GM19324 (cell line): ENCODE data around the gene ARID3C.
A peak's percentile ranks its signal among the peaks of the same experiment; 100 is the strongest.
"Not testable (repeated sequence)": the region's sequence is repeated elsewhere in the genome, so short reads cannot be mapped to it uniquely, and the experiment has no call there.

Experiments used
- ATAC-seq: cut with Tn5 transposase; IDR thresholded peaks from one replicate; pipeline ENCODE4 v1.9.1; 2021; ENCODE audit warnings: mild to moderate bottlenecking, moderate library complexity; ENCODE audit not compliant: unreplicated experiment, low FRiP score

The ARID3C gene

GRCh38 chr9:34652602-34653000 lies 23.7 kb upstream of the ARID3C start:
- no peak for ATAC-seq

DNA sequence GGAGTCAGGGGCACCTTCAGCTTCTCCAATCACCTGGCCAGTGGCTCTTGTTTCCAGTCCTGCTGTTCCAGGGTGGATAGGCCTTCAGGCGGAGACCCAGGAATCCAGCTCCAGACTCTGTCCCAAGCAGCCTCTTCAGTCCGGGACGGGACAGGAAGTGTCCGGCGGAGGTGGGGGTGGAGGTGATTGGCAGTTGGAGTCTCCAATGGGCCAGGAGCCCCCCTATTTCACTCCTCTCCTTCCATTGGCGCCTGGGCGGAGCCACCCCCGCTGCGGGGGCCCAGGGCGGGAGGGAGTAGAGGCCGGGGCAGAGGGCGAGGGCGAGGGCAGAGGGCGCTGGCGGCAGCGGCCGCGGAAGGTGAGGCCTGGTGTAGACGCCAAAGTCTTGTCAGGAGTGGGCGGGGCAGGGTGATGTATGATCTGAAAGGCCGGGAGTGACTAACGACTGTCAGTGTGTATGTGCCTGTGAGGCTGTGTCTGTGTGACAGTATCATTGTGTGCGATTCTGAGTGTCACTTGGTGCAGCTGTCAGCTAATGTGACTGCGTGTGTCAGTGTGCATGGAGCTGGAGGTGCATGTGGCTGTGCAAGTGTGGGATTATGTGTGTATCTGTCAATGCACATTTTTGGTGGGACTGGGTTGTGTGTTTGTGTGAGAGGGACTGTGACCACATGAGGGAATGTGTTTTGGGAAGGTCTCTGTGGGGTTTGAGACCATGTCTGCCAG lies 23.2 kb upstream of the ARID3C start, which contains the start of gene IL11RA:
IL11RA (plus strand) TSS at position 310 of the 726 bp plus-strand sequence. CDS start 3,033 bp downstream, outside the sequence.
- no peak for ATAC-seq

DNA sequence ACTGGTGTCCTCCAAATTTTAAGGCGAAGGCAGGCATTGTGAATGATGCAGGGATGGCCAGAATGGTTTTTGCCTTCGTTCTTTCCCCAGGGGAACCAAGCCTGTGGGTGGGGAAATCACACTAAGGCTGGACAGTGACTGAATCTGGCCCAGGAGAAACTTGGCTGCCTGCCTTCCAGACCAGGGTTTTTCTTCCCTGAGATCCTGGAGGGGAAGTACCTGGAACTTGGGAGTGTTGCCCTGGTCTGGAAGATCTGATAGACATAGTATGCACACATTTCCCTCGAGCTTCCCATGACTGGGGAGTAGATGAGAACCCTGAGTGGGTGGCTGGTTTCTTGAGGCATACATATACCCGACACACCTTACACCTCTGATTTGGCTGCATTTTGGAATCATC lies 22.5 kb upstream of the ARID3C start:
- no peak for ATAC-seq

- no peak for ATAC-seq
These were observed 21.9 kb upstream of the ARID3C start for GRCh38 chr9:34650816-34651215.

DNA sequence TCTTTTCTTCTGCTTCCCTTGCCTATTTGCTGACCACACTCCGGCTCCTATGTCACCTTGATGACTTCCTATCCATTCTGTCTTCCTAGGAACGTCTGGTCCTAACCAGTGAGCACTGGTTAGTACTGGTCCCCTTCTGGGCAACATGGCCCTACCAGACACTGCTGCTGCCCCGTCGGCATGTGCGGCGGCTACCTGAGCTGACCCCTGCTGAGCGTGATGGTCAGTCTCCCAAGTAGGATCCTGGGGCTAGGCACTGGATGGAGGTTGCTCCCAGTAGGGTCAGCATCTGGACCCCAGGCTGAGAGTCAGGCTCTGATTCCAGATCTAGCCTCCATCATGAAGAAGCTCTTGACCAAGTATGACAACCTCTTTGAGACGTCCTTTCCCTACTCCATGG lies 19.8 kb upstream of the ARID3C start:
- ATAC-seq, result no peak

- no peak for ATAC-seq
These were observed 18.8 kb upstream of the ARID3C start for GRCh38 chr9:34647651-34648050.

DNA sequence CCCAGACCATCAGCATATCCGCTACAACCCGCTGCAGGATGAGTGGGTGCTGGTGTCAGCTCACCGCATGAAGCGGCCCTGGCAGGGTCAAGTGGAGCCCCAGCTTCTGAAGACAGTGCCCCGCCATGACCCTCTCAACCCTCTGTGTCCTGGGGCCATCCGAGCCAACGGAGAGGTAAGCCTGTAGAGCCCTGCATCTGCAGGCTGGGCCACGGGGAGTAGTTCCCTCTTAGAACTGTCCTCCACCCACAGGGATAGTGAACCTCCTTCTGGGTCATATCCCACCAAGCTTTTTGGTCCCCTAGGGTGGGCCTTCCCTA lies 18.2 kb upstream of the ARID3C start:
- no peak for ATAC-seq

DNA sequence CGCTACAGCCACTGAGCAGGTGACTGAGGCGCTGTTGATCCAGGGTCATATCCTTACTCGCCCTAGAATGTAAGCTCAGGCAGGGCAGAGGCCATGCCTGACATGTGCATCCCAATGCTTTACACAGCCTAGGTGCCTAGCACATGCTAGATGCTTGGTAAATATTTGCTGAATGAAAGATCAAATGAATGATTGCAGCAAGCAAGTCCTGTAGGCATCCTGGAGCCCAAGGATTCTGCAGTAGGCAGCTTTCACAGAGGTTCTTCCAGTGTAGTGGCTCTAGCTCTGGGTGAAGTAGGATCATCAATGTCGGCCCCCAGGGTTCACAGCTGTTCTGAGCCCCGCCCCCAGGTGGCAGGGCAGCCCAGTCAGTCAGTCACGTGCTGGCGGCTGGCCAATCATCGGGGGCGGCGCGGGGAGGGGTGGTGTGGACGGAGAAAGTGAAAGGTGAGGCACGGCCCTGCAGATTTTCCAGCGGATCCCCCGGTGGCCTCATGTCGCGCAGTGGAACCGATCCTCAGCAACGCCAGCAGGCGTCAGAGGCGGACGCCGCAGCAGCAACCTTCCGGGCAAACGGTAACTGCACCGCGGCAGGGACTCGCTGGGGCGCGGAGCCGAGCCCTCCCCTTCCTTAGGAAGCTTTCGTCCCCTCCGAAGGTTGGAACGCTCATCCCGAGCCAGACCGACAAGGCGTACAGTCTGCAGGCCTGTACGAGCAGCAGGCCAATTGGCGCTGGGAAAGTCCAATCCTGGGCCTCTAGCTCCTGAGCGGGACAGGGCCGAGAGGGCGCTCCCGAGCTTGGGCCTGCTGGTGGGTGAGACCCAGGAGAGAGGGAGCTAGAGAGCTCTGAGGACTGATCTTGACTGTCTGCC lies 17.6 kb upstream of the ARID3C start, which contains the start of gene GALT:
GALT (plus strand) TSS at position 465 of the 873 bp plus-strand sequence; CDS start at position 495, 30 bp downstream.
- peak; percentile 86 for ATAC-seq

DNA sequence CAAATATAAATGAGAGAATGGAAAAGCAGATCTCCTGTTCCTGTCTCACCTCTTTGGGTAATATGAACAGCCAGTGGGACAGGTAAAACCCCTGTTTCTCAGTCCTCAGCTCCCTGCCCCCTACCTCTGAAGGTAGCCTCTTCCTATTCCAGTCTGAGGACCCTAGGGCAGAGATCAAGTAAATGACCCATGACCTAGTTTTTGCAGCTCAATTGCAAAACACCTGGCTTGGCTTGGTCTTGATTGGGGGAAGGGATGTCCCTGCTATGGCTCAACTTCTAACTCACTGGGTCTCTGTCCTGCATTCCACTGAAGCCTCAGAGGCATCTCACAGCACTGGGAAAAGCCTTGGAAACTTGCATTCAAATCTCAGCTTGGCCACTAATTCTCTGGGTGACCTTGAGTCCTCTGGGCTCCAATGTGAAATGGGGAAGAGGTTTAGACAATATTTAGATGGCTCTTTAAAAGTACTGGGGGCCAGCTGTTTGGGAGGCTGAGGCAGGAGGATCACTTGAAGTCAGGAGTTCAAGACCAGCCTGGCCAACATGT lies 16.0 kb upstream of the ARID3C start:
- ATAC-seq, result no peak

- no peak for ATAC-seq
These were observed 13.8 kb upstream of the ARID3C start for GRCh38 chr9:34642679-34643078.

- ATAC-seq, result not testable (repeated sequence)
These were observed 10.5 kb upstream of the ARID3C start for GRCh38 chr9:34639322-34639721.

- ATAC-seq, result no peak
These were observed 9.2 kb upstream of the ARID3C start for GRCh38 chr9:34638138-34638445.

DNA sequence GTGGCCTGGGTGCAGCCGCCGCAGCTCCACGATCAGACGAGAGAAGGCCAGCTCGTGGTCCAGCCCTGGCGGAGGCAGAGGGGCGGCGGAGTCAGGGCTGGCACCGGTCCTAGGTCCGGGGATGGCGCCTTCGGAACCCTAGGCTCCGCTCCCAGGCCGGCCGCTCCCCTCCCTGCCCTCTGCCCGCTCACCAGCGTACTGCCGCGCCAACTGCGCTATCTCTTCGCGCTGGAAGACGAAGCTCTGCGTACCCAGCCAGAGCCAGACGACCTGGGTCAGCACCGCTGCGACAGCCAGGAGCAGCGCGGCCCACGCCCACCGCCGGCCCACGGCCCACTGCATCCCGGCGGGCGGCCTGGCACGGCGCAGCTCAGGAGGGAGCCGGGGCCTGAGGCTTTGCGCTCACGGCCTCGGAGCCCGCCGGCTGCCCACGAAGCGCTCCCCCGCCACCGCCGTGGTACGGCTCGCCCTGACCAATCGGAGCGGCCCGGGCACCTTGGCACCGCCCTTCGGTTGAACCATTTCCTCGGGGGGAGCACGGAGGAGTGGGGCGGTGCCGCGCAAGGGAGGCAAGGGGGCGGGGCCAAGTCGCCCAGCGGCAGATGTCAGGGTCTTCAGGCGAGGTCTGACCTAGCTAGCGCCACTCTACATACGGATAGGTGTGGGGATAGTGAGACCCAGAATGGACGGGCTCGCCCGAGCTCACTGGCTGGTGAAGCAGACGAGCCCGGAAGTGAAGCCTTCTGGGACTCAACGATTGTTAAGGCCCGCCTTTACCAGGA lies 8.7 kb upstream of the ARID3C start, which contains the start of gene SIGMAR1:
SIGMAR1 (minus strand) TSS at position 432 of the 782 bp plus-strand sequence; CDS start at position 342, 90 bp downstream.
- peak; percentile 96 for ATAC-seq

- ATAC-seq, result no peak
These were observed 8.0 kb upstream of the ARID3C start for GRCh38 chr9:34636791-34637355.

- ATAC-seq, result no peak
These were observed 6.7 kb upstream of the ARID3C start for GRCh38 chr9:34635556-34635955.

DNA sequence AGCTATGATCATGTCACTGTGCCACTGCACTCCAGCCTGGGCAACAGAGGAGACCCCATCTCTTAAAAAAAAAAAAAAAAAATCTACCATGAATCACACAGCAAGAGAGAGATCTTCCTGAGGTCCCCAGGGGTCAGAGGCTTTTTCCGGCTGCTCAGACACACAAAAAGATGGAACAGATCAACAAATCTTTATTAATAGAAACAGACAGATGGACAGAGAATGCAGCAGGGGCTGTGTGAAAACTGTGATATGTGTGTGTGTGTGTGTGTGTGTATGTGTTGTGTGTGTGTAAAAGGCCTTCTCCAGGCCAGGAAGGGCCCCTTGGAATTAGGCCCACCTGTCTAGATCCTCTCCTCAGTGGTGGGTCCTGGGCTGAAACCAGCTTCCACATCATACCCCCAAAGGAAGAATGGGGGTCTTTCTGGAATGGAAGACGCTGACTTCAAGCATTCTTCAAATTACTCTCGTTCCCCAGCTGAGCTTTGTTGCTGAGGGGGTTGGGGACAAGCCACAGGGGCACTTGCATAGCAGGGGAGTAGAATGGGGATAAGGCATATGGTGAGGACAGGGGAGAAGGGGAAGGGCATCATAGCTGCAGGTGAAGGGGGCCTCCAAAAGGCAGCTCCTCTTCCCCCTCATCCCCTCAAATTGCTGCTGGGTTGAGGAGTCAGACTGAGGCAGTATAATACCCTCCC lies 5.8 kb upstream of the ARID3C start:
- no peak for ATAC-seq

GRCh38 chr9:34633851-34634550 lies 5.1 kb upstream of the ARID3C start:
- no peak for ATAC-seq

DNA sequence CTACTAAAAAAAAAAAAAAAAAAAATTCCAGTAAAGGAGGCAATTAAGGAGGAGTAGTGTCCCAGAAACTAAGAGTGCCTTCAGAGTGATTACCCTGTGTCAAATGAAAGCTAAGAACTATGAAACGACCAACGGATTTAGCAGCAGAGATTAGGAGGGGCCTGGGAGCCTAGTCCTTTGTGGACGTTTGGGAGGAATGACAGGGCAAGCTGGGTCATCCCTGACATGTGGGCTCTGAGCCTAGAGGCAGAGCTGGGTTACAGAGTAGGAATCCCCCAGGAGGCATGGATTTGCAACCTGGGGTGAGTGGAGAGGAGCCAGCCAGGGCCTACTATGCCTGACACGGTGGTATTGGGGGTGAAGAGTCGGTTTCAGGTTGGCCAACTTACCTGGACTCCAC lies 4.3 kb upstream of the ARID3C start:
- no peak for ATAC-seq
